Neutrophil (primary cell): ENCODE data around the gene APRT.
A peak's percentile ranks its signal among the peaks of the same experiment; 100 is the strongest.

Source experiments
- H3K27ac ChIP-seq: fragments of 200-600 bp; sonication (generic); 2 replicates; pipeline ENCODE4 v1.5.1; 2016; ENCODE audit warnings: mild to moderate bottlenecking, moderate library complexity
- H3K27me3 ChIP-seq: fragments of 200-600 bp; sonication (generic); 2 replicates; pipeline ENCODE4 v1.6.0; 2016; ENCODE audit warnings: mild to moderate bottlenecking
- H3K36me3 ChIP-seq: fragments of 200-600 bp; sonication (generic); 2 replicates; pipeline ENCODE4 v1.5.1; 2017
- H3K4me1 ChIP-seq, 2 experiments: fragments of 200-600 bp in 1 of 2; sonication (generic) in 1 of 2; 1 replicate in 1 of 2; 2 replicates in 1 of 2; pipeline versions ENCODE4 v1.5.1 to v1.6.1; 2013 to 2016; ENCODE audit warnings: low read depth in 1 of 2, low read length in 1 of 2, mild to moderate bottlenecking in 1 of 2, moderate library complexity in 1 of 2; ENCODE audit not compliant: control insufficient read depth in 1 of 2, insufficient read depth in 1 of 2
- H3K4me3 ChIP-seq, 2 experiments: fragments of 200-600 bp in 1 of 2; sonication (generic) in 1 of 2; 1 replicate in 1 of 2; 2 replicates in 1 of 2; pipeline ENCODE4 v1.5.1; 2013 to 2016; ENCODE audit warnings: low read depth in 1 of 2, low read length in 1 of 2, mild to moderate bottlenecking in 1 of 2, moderate library complexity in 1 of 2
- H3K9me3 ChIP-seq: fragments of 200-600 bp; sonication (generic); 2 replicates; pipeline ENCODE4 v1.5.1; 2016
- CTCF ChIP-seq: fragments of 200-600 bp; sonication (generic); IDR thresholded peaks from 2 replicates; pipeline ENCODE4 v1.5.1; 2016; ENCODE audit warnings: antibody characterized with exemption

The APRT gene

GRCh38 chr16:88841521-88842307 lies 30.0 kb upstream of the APRT start:
- Histone ChIP-seq H3K27me3 (no peaks in the 10 kb centered on the region), H3K9me3 (no peaks in the 10 kb centered on the region), H3K4me1 (peaks cover 40 to 46% of the 10 kb centered on the region in 2 experiments), H3K4me3 (no peak overlapping the region), H3K36me3 (peaks cover 88% of the 10 kb centered on the region), H3K27ac (peak overlapping the region; percentile 86)
- TF ChIP-seq CTCF, result no peak

GRCh38 chr16:88840600-88841215 lies 29.0 kb upstream of the APRT start:
- Histone ChIP-seq H3K4me1 (peaks cover 40 to 46% of the 10 kb centered on the region in 2 experiments), H3K27ac (peak overlapping the region; percentile 86), H3K9me3 (no peaks in the 10 kb centered on the region), H3K36me3 (peaks cover 92% of the 10 kb centered on the region), H3K27me3 (no peaks in the 10 kb centered on the region), H3K4me3 (peak overlapping the region; percentile 37 to 39)
- TF ChIP-seq CTCF, result no peak

- no peaks in the 10 kb centered on the region for H3K27me3 ChIP-seq
- peaks cover 40 to 46% of the 10 kb centered on the region in 2 experiments for H3K4me1 ChIP-seq
- peak overlapping the region; percentile 86 for H3K27ac ChIP-seq
- H3K9me3 ChIP-seq, result no peaks in the 10 kb centered on the region
- peaks cover 94% of the 10 kb centered on the region for H3K36me3 ChIP-seq
- peak overlapping the region; percentile 37 to 39 for H3K4me3 ChIP-seq
- no peak for TF ChIP-seq CTCF
Observed at GRCh38 chr16:88839745-88840599, 28.2 kb upstream of the APRT start.

- Histone ChIP-seq H3K27ac (peak overlapping the region; percentile 86), H3K36me3 (peaks cover 95% of the 10 kb centered on the region), H3K4me3 (peak overlapping the region in 1 of 2 experiments; percentile 39), H3K27me3 (no peaks in the 10 kb centered on the region), H3K9me3 (no peaks in the 10 kb centered on the region), H3K4me1 (peaks cover 40 to 46% of the 10 kb centered on the region in 2 experiments)
- TF ChIP-seq CTCF, result peak; percentile 74
Observed at GRCh38 chr16:88839026-88839529, 27.4 kb upstream of the APRT start.

- Histone ChIP-seq H3K4me1 (peaks cover 40 to 46% of the 10 kb centered on the region in 2 experiments), H3K27ac (peak overlapping the region; percentile 86), H3K4me3 (no peak overlapping the region), H3K9me3 (no peaks in the 10 kb centered on the region), H3K27me3 (no peaks in the 10 kb centered on the region), H3K36me3 (peaks cover 95% of the 10 kb centered on the region)
- no peak for TF ChIP-seq CTCF
Observed at GRCh38 chr16:88838566-88838965, 26.8 kb upstream of the APRT start.
